NK-92 (cell line): ENCODE results near the gene KRT10.

Experiments
- DNase-seq: peaks from one replicate; lab custom pipeline; 2025; ENCODE audit not compliant: unreplicated experiment; lab: John Stamatoyannopoulos, UW

KRT10 gene

GRCh38 chr17:40809721-40810421 lies 12.5 kb downstream of the KRT10 start:
- DNase-seq = no peak

GRCh38 chr17:40806131-40806530 lies 16.3 kb downstream of the KRT10 start:
- DNase-seq = no peak

GRCh38 chr17:40803617-40804082 lies 18.8 kb downstream of the KRT10 start:
- no peak for DNase-seq

- DNase-seq = no peak
These were observed 21.3 kb downstream of the KRT10 start for GRCh38 chr17:40801157-40801556.

GRCh38 chr17:40800381-40800780 lies 22.0 kb downstream of the KRT10 start:
- no peak for DNase-seq

- no peak for DNase-seq
These were observed 22.6 kb downstream of the KRT10 start, which contains the start of gene KRT28 for GRCh38 chr17:40799859-40800258. Gene KRT28, minus strand, starts transcription at chr17:40799959. Its CDS starts 66 bp downstream, at chr17:40799893.

- DNase-seq = no peak
These were observed 25.6 kb downstream of the KRT10 start for GRCh38 chr17:40796846-40797245.

GRCh38 chr17:40795019-40795667 lies 27.3 kb downstream of the KRT10 start:
- no peak for DNase-seq

- DNase-seq = no peak
These were observed 27.9 kb downstream of the KRT10 start for GRCh38 chr17:40794466-40794865.

- DNase-seq = no peak
These were observed 28.6 kb downstream of the KRT10 start for GRCh38 chr17:40793832-40794231.

- no peak for DNase-seq
These were observed 30.5 kb downstream of the KRT10 start for GRCh38 chr17:40791787-40792436.

- no peak for DNase-seq
These were observed 31.3 kb downstream of the KRT10 start for GRCh38 chr17:40791111-40791510.

- no peak for DNase-seq
These were observed 40.0 kb downstream of the KRT10 start, which contains the start of gene KRT27 for GRCh38 chr17:40782450-40782849. Gene KRT27, minus strand, starts transcription at chr17:40782550. Its CDS starts 57 bp downstream, at chr17:40782493.

GRCh38 chr17:40779181-40779909 lies 43.1 kb downstream of the KRT10 start:
- DNase-seq = no peak

- DNase-seq = no peak
These were observed 44.0 kb downstream of the KRT10 start for GRCh38 chr17:40778461-40778860.

GRCh38 chr17:40777971-40778370 lies 44.4 kb downstream of the KRT10 start:
- no peak for DNase-seq

- no peak for DNase-seq
These were observed 45.0 kb downstream of the KRT10 start for GRCh38 chr17:40777459-40777858.

- no peak for DNase-seq
These were observed 46.5 kb downstream of the KRT10 start for GRCh38 chr17:40775945-40776344.

GRCh38 chr17:40772101-40772500 lies 50.3 kb downstream of the KRT10 start, which contains the start of gene KRT26:
Gene KRT26, minus strand, starts transcription at chr17:40772201. Its CDS starts 88 bp downstream, at chr17:40772113.
- no peak for DNase-seq
